Testis (tissue), 2 donors: ENCODE measurements around the gene EPHB1.

Experiments used
- CTCF ChIP-seq, 3 experiments: fragments of 450-650 bp in 2 of 3; fragments of 200-600 bp in 1 of 3; sonication (generic) in 1 of 3; IDR thresholded peaks; one replicate each; pipeline ENCODE4 v1.5.1; 2016 to 2019; ENCODE audit warnings: antibody characterized with exemption in 3 of 3, mild to moderate bottlenecking in 2 of 3, moderate library complexity in 1 of 3
- POLR2A ChIP-seq: fragments of 450-650 bp; IDR thresholded peaks from one replicate; pipeline ENCODE4 v1.6.1; 2017; ENCODE audit warnings: antibody characterized with exemption, mild to moderate bottlenecking, moderate library complexity

- TF ChIP-seq CTCF (IDR thresholded peaks at IDR 0.05) (no peak), POLR2A (no peak)
Observed at GRCh38 chr3:135140591-135140990, 345.5 kb downstream of the EPHB1 start.
